ENCODE results near the gene TMEM30A. TPM values are rescaled to one million over a fixed set of nuclear protein-coding genes. Genes with fewer than 3 reads are reported as not detected.

TMEM30A gene
- total RNA-seq, 2 experiments from 2014 or later, result 46.6 to 50.1 TPM

DNA sequence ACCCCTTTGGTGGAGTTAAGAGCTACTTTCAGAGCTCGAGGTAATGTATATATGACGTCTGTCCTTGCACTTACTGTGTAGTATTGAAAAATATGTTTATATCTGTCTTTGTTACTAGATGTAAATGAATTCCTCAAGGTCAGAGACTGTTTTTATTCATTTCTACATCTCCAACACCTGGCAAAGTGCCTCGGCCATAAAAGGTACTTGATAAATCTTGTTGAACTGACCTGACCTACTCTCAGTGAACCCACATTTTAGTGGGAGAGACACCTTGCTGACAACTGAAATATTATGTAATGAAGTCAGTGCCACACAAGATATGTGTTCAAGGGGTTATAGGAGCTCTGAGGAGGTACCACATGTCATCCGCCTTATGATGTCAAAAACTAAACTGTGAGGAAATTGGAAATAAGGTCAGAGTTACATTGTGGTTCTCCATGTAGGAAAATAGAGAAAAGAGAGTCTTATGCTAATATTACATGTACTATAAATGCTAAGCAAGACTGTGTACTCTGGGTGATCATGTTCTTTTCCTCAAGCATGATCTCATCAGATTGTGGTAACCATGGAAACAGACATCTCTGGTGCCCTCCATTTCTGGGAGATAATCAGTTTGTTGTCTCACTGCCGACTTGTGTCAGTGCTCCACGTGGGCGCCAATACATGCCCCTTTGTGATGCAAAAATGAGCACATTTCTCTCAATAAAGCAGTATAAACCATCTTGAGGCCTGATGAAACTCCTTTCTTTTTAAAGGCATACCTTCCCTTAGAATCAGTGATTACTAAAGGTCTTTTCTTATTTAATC, 5.7 kb upstream of the TMEM30A start:
- H3K4me1 Mint-ChIP-seq (ENCODE audit: low read depth), result peaks cover 28% of the 10 kb centered on the region
- no peak for DNase-seq
- no peak overlapping the region for H3K4me3 Mint-ChIP-seq
- intact Hi-C loops (cut with micrococcal nuclease), result no loop called here
- H3K9me3 Mint-ChIP-seq, result no peaks in the 10 kb centered on the region
- CTCF ChIA-PET, result interaction anchor here (1.6 kb wide), 1 partner anchor 11 kb away, joined by 3 read pairs; no protein-coding TSS in a partner anchor
- peaks cover 9% of the 10 kb centered on the region for H3K36me3 Mint-ChIP-seq
- H3K27me3 Mint-ChIP-seq, result no peaks in the 10 kb centered on the region
- no peak overlapping the region for H3K27ac Mint-ChIP-seq
- POLR2A ChIA-PET, result no interaction called here

DNA sequence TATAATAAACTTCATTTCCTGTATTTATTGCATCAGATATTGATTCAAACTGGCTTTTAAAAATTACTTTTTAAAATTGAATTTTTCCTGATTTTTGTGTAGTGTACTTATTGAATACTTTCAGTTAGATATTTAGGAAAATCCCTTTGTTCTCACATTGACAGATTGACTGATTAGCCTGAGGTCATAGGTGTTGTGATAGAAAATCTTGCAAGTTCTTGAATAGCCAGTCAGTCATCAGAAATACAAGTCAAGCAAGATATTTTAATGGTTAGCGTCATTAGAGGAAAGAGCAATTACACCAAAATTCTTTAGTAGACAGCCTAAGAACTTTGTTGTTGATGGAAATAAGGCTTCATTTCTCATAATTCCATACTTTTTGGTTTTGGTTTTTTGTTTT, 3.4 kb upstream of the TMEM30A start:
- Mint-ChIP-seq H3K27ac (no peak overlapping the region), H3K27me3 (no peaks in the 10 kb centered on the region), H3K9me3 (no peaks in the 10 kb centered on the region), H3K36me3 (peaks cover 9% of the 10 kb centered on the region), H3K4me3 (no peak overlapping the region), H3K4me1 (ENCODE audit: low read depth) (peaks cover 28% of the 10 kb centered on the region)
- intact Hi-C loops (cut with micrococcal nuclease), result no loop called here
- ChIA-PET CTCF (no interaction called here), POLR2A (no interaction called here)
- no peak for DNase-seq

DNA sequence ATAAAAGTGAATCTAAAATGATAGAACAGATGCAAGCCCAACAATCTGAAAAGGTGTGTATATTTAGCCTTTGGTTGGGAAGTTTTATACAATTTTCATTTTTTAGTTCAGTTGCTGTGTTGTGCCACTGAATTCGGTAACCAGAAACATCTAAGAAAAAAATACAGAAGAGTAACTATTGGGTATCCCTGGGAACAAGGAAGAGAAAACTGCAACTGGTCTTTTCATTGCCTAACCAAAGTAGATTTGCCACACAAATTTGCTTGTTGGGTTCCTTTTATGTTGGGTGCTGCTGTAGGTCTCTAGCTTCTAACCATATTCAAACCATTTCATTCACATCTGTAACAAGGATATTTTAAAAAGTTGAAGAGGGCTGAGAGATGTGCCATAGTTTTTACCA, 2.8 kb upstream of the TMEM30A start:
- POLR2A ChIA-PET, result no interaction called here
- no peak for DNase-seq
- H3K27ac Mint-ChIP-seq, result peak overlapping the region; percentile 56
- CTCF ChIA-PET, result no interaction called here
- H3K9me3 Mint-ChIP-seq, result no peaks in the 10 kb centered on the region
- H3K4me3 Mint-ChIP-seq, result peak overlapping the region; percentile 61
- peaks cover 9% of the 10 kb centered on the region for H3K36me3 Mint-ChIP-seq
- intact Hi-C loops (cut with micrococcal nuclease), result no loop called here
- no peaks in the 10 kb centered on the region for H3K27me3 Mint-ChIP-seq
- peaks cover 33% of the 10 kb centered on the region for H3K4me1 Mint-ChIP-seq (ENCODE audit: low read depth)

DNA sequence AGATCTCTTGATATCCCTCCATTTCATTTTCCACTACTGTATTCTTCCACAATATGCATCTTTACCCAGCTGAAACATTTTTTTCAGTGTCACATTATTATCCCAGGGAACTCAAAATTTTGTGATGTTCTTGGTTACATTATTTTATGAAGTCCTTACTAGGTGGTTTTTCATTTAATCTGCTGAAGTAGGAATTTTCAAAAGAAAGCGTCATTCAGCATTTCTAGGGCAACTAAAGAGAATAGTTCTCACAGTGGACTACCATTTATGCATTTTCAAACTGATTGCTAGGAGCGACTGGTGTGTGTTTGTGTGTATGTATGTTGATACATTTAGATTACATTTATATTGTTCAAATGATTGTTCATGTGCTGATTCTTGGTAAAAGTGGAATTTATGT, 2.4 kb upstream of the TMEM30A start:
- no peak overlapping the region for H3K27ac Mint-ChIP-seq
- POLR2A ChIA-PET, result no interaction called here
- peaks cover 9% of the 10 kb centered on the region for H3K36me3 Mint-ChIP-seq
- no peaks in the 10 kb centered on the region for H3K9me3 Mint-ChIP-seq
- no peaks in the 10 kb centered on the region for H3K27me3 Mint-ChIP-seq
- no peak for DNase-seq
- peak overlapping the region; percentile 61 for H3K4me3 Mint-ChIP-seq
- H3K4me1 Mint-ChIP-seq (ENCODE audit: low read depth), result peaks cover 36% of the 10 kb centered on the region
- CTCF ChIA-PET, result no interaction called here
- intact Hi-C loops (cut with micrococcal nuclease), result no loop called here

DNA sequence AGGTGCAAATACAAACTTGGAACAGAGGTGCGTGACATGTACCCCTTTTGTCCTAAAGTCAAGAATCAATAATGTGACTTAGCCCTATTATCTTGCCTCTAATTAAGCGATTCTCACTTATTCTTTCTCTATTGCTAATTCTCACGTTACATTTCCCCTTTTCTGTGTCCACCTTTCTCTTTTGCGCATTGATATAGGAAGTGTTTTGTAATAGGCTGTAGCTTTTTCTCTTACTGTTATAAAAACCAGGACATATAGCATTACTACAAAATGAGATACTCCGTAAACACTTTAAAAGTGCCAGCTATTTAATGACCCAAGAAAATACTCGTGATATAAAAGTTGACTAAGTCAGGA, 669 bp upstream of the TMEM30A start:
- peaks cover 46% of the 10 kb centered on the region for H3K4me1 Mint-ChIP-seq (ENCODE audit: low read depth)
- no peak overlapping the region for H3K27ac Mint-ChIP-seq
- no peak for DNase-seq
- ChIA-PET CTCF (interaction anchor here (1.0 to 3.9 kb wide), 3 partner anchors 12 to 26 kb away, joined by 4 to 48 read pairs (median 8); no protein-coding TSS in a partner anchor), POLR2A (interaction anchor here (0.7 to 2.3 kb wide), 3 partner anchors 42 to 463 kb away, joined by 3 to 18 read pairs (median 17); partner anchors contain the start of genes COX7A2 and SENP6)
- intact Hi-C loops (cut with micrococcal nuclease), result loop anchor here (2.0 kb wide), 3 partner anchors 1630 to 1824 kb away; partner anchors contain the start of genes EEF1A1 and MTO1
- H3K36me3 Mint-ChIP-seq, result peaks cover 8% of the 10 kb centered on the region
- no peak overlapping the region for H3K4me3 Mint-ChIP-seq
- H3K9me3 Mint-ChIP-seq, result no peaks in the 10 kb centered on the region
- no peaks in the 10 kb centered on the region for H3K27me3 Mint-ChIP-seq

DNA sequence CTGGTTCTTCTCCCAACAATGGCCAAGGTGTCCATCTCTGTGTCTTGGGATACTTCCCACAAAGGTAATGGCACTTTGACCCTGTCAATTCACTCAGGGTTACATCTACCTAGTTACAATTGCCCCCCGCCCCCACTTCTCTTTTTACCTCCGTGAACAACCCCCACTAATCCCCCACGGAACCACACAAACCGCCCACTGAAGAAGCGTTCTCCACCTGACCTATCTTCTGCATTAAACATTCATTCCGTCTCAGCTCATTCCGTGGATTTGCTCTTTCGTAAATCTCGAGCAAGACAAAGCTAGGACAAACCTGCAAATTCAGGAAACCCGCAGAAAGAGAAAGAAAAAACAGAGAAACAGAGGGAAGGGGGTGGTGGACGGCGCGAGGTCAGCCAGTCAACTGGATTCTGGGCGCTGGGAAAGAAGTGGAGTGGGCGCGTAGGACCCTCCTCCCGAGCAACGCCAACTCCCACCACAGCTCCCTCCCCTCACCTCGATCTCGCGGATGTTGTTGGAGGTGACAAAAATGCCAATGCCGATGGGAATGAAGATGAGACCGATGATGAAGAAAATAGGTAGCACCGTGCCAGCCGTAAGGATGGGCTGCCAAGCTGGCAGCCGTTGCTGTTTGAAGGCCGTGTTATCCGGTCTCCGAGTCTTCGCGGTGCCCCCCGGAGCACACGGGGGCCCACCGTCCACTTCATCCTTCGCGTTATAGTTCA, 523 bp downstream of the TMEM30A start:
- intact Hi-C loops (cut with micrococcal nuclease), result loop anchor here (1.0 to 5.0 kb wide), 9 partner anchors 16 to 1823 kb away; partner anchors contain the start of genes COX7A2, EEF1A1, MTO1 and SENP6
- H3K36me3 Mint-ChIP-seq, result peaks cover 2% of the 10 kb centered on the region
- H3K4me1 Mint-ChIP-seq (ENCODE audit: low read depth), result peaks cover 54% of the 10 kb centered on the region
- no peak overlapping the region for H3K27ac Mint-ChIP-seq
- ChIA-PET POLR2A (interaction anchor here (0.7 to 2.3 kb wide), 7 partner anchors 9 to 1763 kb away, joined by 3 to 18 read pairs (median 5); partner anchors contain the start of genes COX7A2, EEF1A1 and SENP6), CTCF (interaction anchor here (0.7 to 3.9 kb wide), 5 partner anchors 13 to 84 kb away, joined by 3 to 48 read pairs (median 4); no protein-coding TSS in a partner anchor)
- H3K9me3 Mint-ChIP-seq, result no peaks in the 10 kb centered on the region
- no peak overlapping the region for H3K4me3 Mint-ChIP-seq
- DNase-seq, result peak; percentile 49
- no peaks in the 10 kb centered on the region for H3K27me3 Mint-ChIP-seq

DNA sequence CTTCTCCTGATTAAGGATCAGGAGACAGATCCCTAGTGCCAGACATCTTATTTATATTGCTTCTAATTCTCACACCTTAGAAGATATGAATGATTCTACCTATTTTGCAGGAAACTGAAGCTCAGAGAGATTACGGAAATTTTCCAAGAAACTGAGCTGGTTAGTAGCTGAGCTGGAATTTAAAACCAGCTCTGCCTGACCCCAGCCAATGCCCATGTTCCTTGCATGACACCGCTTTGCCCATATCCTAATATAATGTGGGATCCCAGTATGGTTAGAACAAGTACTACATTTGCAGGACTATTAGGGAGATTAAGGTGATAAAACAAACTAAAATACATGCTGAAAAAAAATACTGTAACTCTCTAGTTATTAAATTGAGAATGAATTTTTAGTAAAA, 1.9 kb downstream of the TMEM30A start:
- Mint-ChIP-seq H3K9me3 (no peaks in the 10 kb centered on the region), H3K4me1 (ENCODE audit: low read depth) (peaks cover 54% of the 10 kb centered on the region), H3K36me3 (peaks cover 2% of the 10 kb centered on the region), H3K4me3 (peak overlapping the region; percentile 61), H3K27me3 (no peaks in the 10 kb centered on the region), H3K27ac (peak overlapping the region; percentile 55)
- intact Hi-C loops (cut with micrococcal nuclease), result loop anchor here (5.0 kb wide), 2 partner anchors 550 to 1695 kb away; no protein-coding TSS in a partner anchor
- ChIA-PET CTCF (interaction anchor here (0.6 to 3.9 kb wide), 4 partner anchors 14 to 625 kb away, joined by 3 to 48 read pairs (median 4); no protein-coding TSS in a partner anchor), POLR2A (interaction anchor here (1.2 kb wide), 2 partner anchors 15 to 39 kb away, joined by 3 to 4 read pairs; partner anchors contain the start of gene COX7A2)
- DNase-seq, result no peak

DNA sequence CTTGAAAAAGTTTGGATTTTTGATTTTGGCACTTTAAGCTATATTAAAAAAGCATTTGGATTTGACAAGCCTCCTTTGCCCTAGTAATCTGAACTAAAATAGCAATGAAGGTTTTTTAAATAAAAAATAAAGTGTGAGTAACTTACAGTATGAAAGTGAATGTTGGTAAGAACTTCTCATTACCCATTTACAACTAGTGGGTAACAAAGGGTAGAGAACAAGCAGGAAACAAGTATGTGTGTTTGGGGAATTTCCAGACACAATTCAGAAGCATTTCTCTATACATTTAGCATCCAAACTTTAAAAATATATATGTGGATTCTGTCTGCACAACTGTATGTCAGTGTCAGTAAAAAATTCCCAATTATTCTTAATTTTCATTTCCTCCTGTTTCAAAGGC, 2.9 kb downstream of the TMEM30A start:
- Mint-ChIP-seq H3K27me3 (no peaks in the 10 kb centered on the region), H3K27ac (peak overlapping the region; percentile 75), H3K4me3 (peak overlapping the region; percentile 59), H3K4me1 (ENCODE audit: low read depth) (peaks cover 48% of the 10 kb centered on the region), H3K36me3 (peaks cover 2% of the 10 kb centered on the region), H3K9me3 (no peaks in the 10 kb centered on the region)
- POLR2A ChIA-PET, result interaction anchor here (1.2 kb wide), 1 partner anchor 38 kb away, joined by 4 read pairs; the partner anchor contains the start of gene COX7A2
- CTCF ChIA-PET, result interaction anchor here (3.9 kb wide), 1 partner anchor 13 kb away, joined by 48 read pairs; no protein-coding TSS in a partner anchor
- intact Hi-C loops (cut with micrococcal nuclease), result loop anchor here (5.0 kb wide), 2 partner anchors 551 to 1694 kb away; no protein-coding TSS in a partner anchor
- no peak for DNase-seq

DNA sequence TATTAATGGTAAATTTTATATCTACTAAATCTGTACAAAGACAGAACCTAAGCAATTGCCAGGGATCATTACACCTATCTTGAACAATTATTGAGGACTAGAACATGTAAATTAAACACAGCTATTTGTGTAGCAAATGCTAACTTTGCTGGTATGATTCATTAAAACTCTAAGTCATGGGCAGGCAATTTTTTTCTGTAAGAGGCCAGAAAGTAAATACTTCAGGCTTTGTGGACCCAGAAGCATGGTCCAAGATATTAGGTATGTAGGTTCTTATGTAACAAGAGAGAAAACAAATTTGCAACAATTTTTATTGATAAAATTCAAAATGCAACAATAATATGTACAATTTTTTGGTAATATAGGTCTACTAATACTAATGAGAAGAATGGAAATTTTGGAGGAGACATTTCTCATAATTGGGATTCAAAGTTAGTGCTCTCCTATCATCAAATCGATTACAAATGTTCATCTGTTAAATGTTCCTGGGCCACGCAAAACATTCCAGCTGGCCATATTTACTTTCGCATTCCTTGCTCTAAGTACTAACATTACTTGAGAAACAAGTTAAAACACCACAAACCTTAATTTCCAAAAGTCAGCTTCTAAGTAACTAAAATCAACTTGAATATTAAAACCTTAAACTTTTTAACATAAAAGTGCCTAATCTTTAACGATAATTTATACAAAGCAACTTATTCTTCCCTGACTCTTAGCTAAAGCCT, 4.3 kb downstream of the TMEM30A start:
- Mint-ChIP-seq H3K27ac (no peak overlapping the region), H3K4me1 (ENCODE audit: low read depth) (peaks cover 56% of the 10 kb centered on the region), H3K36me3 (peaks cover 2% of the 10 kb centered on the region), H3K4me3 (no peak overlapping the region), H3K27me3 (no peaks in the 10 kb centered on the region), H3K9me3 (no peaks in the 10 kb centered on the region)
- ChIA-PET CTCF (interaction anchor here (3.7 kb wide), 1 partner anchor 13 kb away, joined by 25 read pairs; no protein-coding TSS in a partner anchor), POLR2A (interaction anchor here (1.2 kb wide), 1 partner anchor 36 kb away, joined by 3 read pairs; the partner anchor contains the start of gene COX7A2)
- intact Hi-C loops (cut with micrococcal nuclease), result loop anchor here (5.0 kb wide), 2 partner anchors 552 to 1693 kb away; no protein-coding TSS in a partner anchor
- DNase-seq, result no peak

DNA sequence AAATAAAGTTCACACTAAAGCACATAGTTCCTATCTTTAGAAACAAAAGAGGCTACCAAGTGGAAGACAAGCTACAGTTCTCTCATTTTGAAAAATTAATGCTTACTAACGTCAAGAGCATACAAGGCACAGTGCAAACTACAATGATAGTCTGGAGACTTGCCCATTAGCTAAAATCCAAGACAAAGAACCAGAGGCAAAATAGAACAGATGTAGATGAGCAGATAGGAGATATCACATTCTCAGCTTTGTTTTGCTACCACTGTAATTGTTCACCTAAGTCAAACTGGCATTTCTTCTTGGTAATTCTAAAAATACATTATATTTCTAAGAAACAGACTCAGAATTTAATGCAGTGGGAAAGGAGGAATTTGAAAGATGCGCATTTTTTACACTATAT, 5.2 kb downstream of the TMEM30A start:
- Mint-ChIP-seq H3K4me1 (ENCODE audit: low read depth) (peaks cover 62% of the 10 kb centered on the region), H3K4me3 (no peak overlapping the region), H3K9me3 (no peaks in the 10 kb centered on the region), H3K27me3 (no peaks in the 10 kb centered on the region), H3K27ac (no peak overlapping the region), H3K36me3 (peaks cover 6% of the 10 kb centered on the region)
- ChIA-PET POLR2A (interaction anchor here (0.8 to 1.9 kb wide), 4 partner anchors 9 to 323 kb away, joined by 3 to 7 read pairs (median 4); partner anchors contain the start of genes COX7A2 and SENP6), CTCF (interaction anchor here (1.2 to 3.7 kb wide), 4 partner anchors 10 to 250 kb away, joined by 3 to 25 read pairs (median 4); partner anchors contain the start of gene COX7A2)
- intact Hi-C loops (cut with micrococcal nuclease), result no loop called here
- no peak for DNase-seq

Measured in activated CD4-positive, alpha-beta memory T cell treated with anti-CD3 and anti-CD28 coated beads for 36 hours (primary cell).